Measurements from ENCODE around the gene MAGI2.

DNA sequence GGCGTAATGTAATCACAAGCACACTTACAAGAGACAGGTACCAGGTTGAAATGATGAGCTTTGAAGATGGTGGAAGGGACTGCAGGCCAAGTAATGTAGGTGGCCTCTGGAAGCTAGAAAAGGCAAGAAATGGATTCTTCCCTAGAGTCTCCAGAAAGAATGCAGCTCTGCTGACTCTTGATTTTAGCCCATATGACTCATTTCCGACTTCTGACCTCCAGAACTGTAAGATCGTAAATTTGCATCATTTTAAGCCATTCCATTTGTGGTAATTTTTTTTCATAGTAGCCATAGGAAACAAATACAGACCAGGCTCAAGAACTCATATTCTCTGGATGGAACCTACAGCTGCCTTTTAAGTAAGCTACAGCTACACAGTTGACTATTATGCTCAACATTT is 315.5 kb downstream of the MAGI2 start:
- TF ChIP-seq CTCF (conservative IDR thresholded peaks at IDR 0.05; ENCODE audit: low read length) = no peak
- TF ChIP-seq EZH2phosphoT487 (IDR thresholded peaks at IDR 0.05; ENCODE audit: borderline replicate concordance, low read depth, low read length) = no peak
